Hippocampal formation (tissue), 2 donors: Measurements from ENCODE around the gene AP1G2.
A peak's percentile ranks its signal among the peaks of the same experiment; 100 is the strongest.

Experiments used
- DNase-seq, 2 donors: peaks; one replicate each; lab custom pipeline; 2025; lab: John Stamatoyannopoulos, UW

AP1G2 gene

GRCh38 chr14:23558346-23559009, 9.1 kb downstream of the AP1G2 start:
- no peak for DNase-seq

- DNase-seq: no peak
Measured at GRCh38 chr14:23557946-23558345, 9.6 kb downstream of the AP1G2 start.

- no peak for DNase-seq
Measured at GRCh38 chr14:23557521-23557920, 10.1 kb downstream of the AP1G2 start.

- no peak for DNase-seq
Measured at GRCh38 chr14:23556700-23557440, 10.7 kb downstream of the AP1G2 start.

GRCh38 chr14:23555882-23556699, 11.5 kb downstream of the AP1G2 start, which contains the start of gene THTPA:
THTPA (plus strand) TSS chr14:23556271; CDS start chr14:23556758, 487 bp downstream.
- peak; percentile 84 to 93 for DNase-seq

GRCh38 chr14:23555533-23555881, 12.1 kb downstream of the AP1G2 start:
- no peak for DNase-seq

GRCh38 chr14:23551266-23552028, 16.1 kb downstream of the AP1G2 start, which contains the start of gene ZFHX2:
ZFHX2 (minus strand) TSS chr14:23551765; CDS start chr14:23535325, 16,440 bp downstream.
- peak; percentile 82 to 83 for DNase-seq

GRCh38 chr14:23550812-23551265, 16.8 kb downstream of the AP1G2 start:
- no peak for DNase-seq

- no peak for DNase-seq
Measured at GRCh38 chr14:23550131-23550811, 17.3 kb downstream of the AP1G2 start.

- DNase-seq: no peak
Measured at GRCh38 chr14:23548351-23549318, 19.0 kb downstream of the AP1G2 start.

GRCh38 chr14:23547924-23548323, 19.7 kb downstream of the AP1G2 start:
- no peak for DNase-seq

GRCh38 chr14:23546450-23547035, 21.0 kb downstream of the AP1G2 start:
- no peak for DNase-seq

GRCh38 chr14:23545740-23546365, 21.7 kb downstream of the AP1G2 start:
- DNase-seq: no peak

- DNase-seq: peak; percentile 17 to 51
Measured at GRCh38 chr14:23544511-23545447, 22.8 kb downstream of the AP1G2 start.

- DNase-seq: no peak
Measured at GRCh38 chr14:23543403-23543802, 24.2 kb downstream of the AP1G2 start.

- DNase-seq: no peak
Measured at GRCh38 chr14:23542261-23542660, 25.3 kb downstream of the AP1G2 start.

- DNase-seq: no peak
Measured at GRCh38 chr14:23540141-23540469, 27.5 kb downstream of the AP1G2 start.
